Left lung (tissue), 10 donors: Measurements from ENCODE around the gene MFAP4. TPM values are rescaled to one million over a fixed set of nuclear protein-coding genes. Genes with fewer than 3 reads are reported as not detected.

ENCODE experiments used
- ATAC-seq: fragments of 200-7000 bp; cut with Tn5 transposase; one replicate; pipeline ENCODE4 v1.9.1; 2020; ENCODE audit warnings: moderate library complexity
- DNase-seq, 4 donors: peaks; one replicate each; pipeline ENCODE4 v3.0.0-alpha.2; 2013 to 2020
- H3K27ac ChIP-seq, 2 donors: fragments of 200-600 bp; sonication (generic) in 1 of 2; one replicate each; pipeline versions ENCODE4 v1.5.0 to v1.8.0; 2020 to 2021
- H3K27me3 ChIP-seq, 2 donors: fragments of 200-600 bp; sonication (generic) in 1 of 2; one replicate each; pipeline versions ENCODE4 v1.5.0 to v1.8.0; 2020 to 2021
- H3K36me3 ChIP-seq, 2 donors: fragments of 200-600 bp; sonication (generic) in 1 of 2; one replicate each; pipeline versions ENCODE4 v1.5.0 to v1.8.0; 2020 to 2021
- H3K4me1 ChIP-seq, 2 donors: fragments of 200-600 bp; one replicate each; pipeline ENCODE4 v1.8.0; 2021
- H3K4me3 ChIP-seq, 2 donors: fragments of 200-600 bp; sonication (generic) in 1 of 2; one replicate each; pipeline versions ENCODE4 v1.5.0 to v1.8.0; 2020 to 2021; ENCODE audit warnings: mild to moderate bottlenecking in 1 of 2
- H3K9me3 ChIP-seq, 2 donors: fragments of 200-600 bp; sonication (generic) in 1 of 2; one replicate each; pipeline versions ENCODE4 v1.5.0 to v1.8.0; 2020 to 2021
- intact Hi-C, 2 donors: fragments of 100-400 bp; cut with DNase I; formaldehyde crosslinking; loops; one replicate each; pipeline versions ENCODE4 v1.11.2 to v1.14.2; 2022
- microRNA-seq, 2 donors: library from miRNA; unstranded; fragments of <30 nt; microRNA quantifications; one replicate each; pipeline ENCODE4, GENCODE V29; 2019
- polyA plus RNA-seq, 6 donors: library from polyadenylated mRNA; unstranded; fragments of 120-200 nt; gene quantifications; one replicate each; pipeline ENCODE4 v1.2.1, GENCODE V29; 2013; ENCODE audit not compliant: insufficient read length in 6 of 6
- total RNA-seq, 2 donors: library from RNA; stranded (reverse); fragmentation: NEBNext Ultra II Directional; extraction: Animal tissue kit (Norgen Biotek cat#: 25700); gene quantifications; one replicate each; pipeline ENCODE4 v1.2.1, GENCODE V29; 2021
- TF ChIP-seq, protein P1 (sequence below), 2 donors: fragments of 200-600 bp; sonication (generic) in 1 of 2; IDR thresholded peaks; one replicate each; pipeline versions ENCODE4 v1.5.0 to v1.8.0; 2021; ENCODE audit warnings: antibody characterized with exemption in 2 of 2
- donor health status: DM: no; HTN: yes; CAD: no.
- donor health status: DM: no; HTN: no; CAD: no.

The MFAP4 gene
- total and polyA plus RNA-seq, 8 donors, result 91.0 to 601 (median 479) TPM

DNA sequence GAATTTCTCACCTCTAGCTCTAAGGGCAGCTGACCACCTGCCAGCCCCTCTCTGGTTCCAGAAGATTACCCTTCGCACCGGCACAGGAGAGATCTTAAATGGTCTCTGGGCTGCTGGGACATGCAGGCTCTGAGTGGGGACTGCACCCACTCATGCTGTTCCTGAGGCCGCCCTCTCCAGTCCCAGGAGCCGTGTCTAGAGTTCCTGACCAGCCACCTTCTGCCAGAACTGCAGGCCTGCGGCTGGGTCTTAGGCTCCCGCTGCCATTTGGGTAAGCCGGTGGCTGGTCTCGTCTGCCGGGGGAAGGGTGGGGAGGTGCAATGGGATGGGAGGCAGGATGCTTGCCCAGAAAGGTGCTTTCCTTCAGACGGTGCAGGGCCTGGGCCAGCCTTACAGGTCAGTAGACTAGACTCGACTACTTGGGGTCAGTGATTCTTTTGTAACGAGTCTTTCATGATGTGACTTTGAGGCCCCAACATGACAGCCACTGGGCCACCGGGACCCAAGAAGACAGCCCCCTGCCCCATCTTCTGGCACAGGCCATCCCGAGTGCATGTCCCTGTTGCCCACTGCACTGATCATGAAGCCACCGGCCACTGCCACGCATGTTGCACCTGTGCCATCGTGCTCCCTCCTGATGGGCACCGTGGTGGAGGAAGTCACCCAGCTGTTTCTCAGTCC is 50.9 kb downstream of the MFAP4 start:
- H3K4me1 ChIP-seq, result no peaks in the 10 kb centered on the region
- no peak overlapping the region for H3K27ac ChIP-seq

DNA sequence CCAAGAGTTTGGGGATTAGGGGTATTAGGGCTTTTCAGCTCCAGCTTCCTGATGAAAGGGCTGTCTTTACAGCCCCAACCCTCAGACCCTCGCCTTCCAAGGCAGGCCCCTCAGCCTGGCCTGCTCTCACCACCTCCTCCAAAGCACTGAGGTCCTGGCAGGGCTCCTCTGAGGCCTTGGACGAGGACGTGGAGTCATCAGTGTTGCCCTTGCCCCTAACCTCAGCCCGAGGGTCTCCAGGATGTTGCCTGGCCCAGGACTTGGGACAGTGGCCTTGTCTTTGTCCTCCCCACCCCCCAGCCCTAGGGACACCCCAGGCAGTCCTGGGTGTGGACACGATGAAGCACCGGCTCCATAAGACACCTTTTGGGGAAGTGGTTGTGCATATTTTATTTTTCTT is 52.7 kb downstream of the MFAP4 start:
- Histone ChIP-seq H3K4me3 (no peak overlapping the region), H3K27ac (no peak overlapping the region), H3K27me3 (no peaks in the 10 kb centered on the region), H3K9me3 (no peaks in the 10 kb centered on the region), H3K36me3 (peaks cover 0 to 14% of the 10 kb centered on the region in 2 donors), H3K4me1 (no peaks in the 10 kb centered on the region)
- TF ChIP-seq, protein P1, sequence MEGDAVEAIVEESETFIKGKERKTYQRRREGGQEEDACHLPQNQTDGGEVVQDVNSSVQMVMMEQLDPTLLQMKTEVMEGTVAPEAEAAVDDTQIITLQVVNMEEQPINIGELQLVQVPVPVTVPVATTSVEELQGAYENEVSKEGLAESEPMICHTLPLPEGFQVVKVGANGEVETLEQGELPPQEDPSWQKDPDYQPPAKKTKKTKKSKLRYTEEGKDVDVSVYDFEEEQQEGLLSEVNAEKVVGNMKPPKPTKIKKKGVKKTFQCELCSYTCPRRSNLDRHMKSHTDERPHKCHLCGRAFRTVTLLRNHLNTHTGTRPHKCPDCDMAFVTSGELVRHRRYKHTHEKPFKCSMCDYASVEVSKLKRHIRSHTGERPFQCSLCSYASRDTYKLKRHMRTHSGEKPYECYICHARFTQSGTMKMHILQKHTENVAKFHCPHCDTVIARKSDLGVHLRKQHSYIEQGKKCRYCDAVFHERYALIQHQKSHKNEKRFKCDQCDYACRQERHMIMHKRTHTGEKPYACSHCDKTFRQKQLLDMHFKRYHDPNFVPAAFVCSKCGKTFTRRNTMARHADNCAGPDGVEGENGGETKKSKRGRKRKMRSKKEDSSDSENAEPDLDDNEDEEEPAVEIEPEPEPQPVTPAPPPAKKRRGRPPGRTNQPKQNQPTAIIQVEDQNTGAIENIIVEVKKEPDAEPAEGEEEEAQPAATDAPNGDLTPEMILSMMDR (IDR thresholded peaks at IDR 0.05), result no peak
- no peak for ATAC-seq
- intact Hi-C loops, result no loop called here
- no peak for DNase-seq

More for the DNA sequence above, 50.9 kb downstream of the MFAP4 start:
- intact Hi-C loops, result no loop called here
- peak in 1 of 4 donors; percentile 45 for DNase-seq
- Histone ChIP-seq H3K9me3 (no peaks in the 10 kb centered on the region), H3K4me3 (no peak overlapping the region), H3K27me3 (no peaks in the 10 kb centered on the region), H3K36me3 (peaks cover 0 to 14% of the 10 kb centered on the region in 2 donors)
- TF ChIP-seq, protein P1 (IDR thresholded peaks at IDR 0.05), result no peak
- ATAC-seq, result no peak

DNA sequence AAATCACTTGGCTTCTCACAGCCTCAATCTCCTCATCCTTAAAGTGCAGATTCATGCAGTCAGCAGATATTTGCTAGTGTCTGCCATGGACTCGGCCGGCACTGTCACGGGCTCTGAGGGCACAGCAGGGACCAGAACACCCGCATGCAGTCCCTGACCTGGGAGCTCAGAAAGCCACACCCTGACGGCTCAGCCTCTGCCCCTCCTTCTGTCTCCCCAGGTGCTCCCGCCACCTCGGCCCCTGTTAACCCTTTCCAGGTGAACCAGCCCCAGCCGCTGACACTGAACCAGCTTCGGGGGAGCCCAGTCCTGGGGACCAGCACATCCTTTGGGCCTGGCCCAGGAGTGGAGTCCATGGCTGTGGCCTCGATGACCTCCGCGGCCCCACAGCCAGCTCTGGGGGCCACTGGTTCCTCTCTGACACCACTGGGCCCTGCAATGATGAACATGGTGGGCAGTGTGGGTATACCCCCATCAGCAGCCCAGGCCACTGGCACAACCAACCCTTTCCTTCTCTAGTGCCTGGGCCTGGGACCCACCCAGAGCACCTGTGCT is 53.2 kb downstream of the MFAP4 start:
- H3K27me3 ChIP-seq, result no peaks in the 10 kb centered on the region
- DNase-seq (no peak), ATAC-seq (no peak)
- H3K4me1 ChIP-seq, result no peaks in the 10 kb centered on the region
- H3K36me3 ChIP-seq, result peaks cover 0 to 18% of the 10 kb centered on the region in 2 donors
- no peaks in the 10 kb centered on the region for H3K9me3 ChIP-seq
- TF ChIP-seq, protein P1 (IDR thresholded peaks at IDR 0.05), result no peak
- H3K27ac ChIP-seq, result no peak overlapping the region
- no peak overlapping the region for H3K4me3 ChIP-seq
- intact Hi-C loops, result no loop called here

Small RNA genes lying within 50 kb of the gene (microRNA-seq; reads per million reads assigned to microRNA genes)
- gene MIR1180, result 163 to 259 reads per million in 2 donors

Other genes with a start within 250 kb of the MFAP4 start
- gene EPN2, start 149.8 kb downstream of the MFAP4 start, total RNA-seq, result 10 to 100 TPM; 43.3 to 49.1 TPM
- gene EPN2, start 149.8 kb downstream of the MFAP4 start, polyA plus RNA-seq, result 10 to 100 TPM; 44.1 to 51.5 (median 48.8) TPM
- gene B9D1, start 24.5 kb downstream of the MFAP4 start, total RNA-seq, result 10 to 100 TPM; 11.4 to 14.1 TPM
- 10 to 100 TPM; 16.4 to 24.1 (median 22.0) TPM for gene B9D1, start 24.5 kb downstream of the MFAP4 start, polyA plus RNA-seq
- 10 to 100 TPM; 23.6 to 33.8 TPM for gene MAPK7, start 8.7 kb downstream of the MFAP4 start, total RNA-seq
- 10 to 100 TPM; 19.8 to 32.0 (median 24.2) TPM for gene MAPK7, start 8.7 kb downstream of the MFAP4 start, polyA plus RNA-seq
- 1 to 10 TPM; 2.1 to 3.4 TPM for gene RNF112, start 24.0 kb upstream of the MFAP4 start, total RNA-seq
- 1 to 10 TPM; 3.1 to 5.0 (median 3.8) TPM for gene RNF112, start 24.0 kb upstream of the MFAP4 start, polyA plus RNA-seq
- 10 to 100 TPM in 1 of 2 donors, 1 to 10 TPM in 1; 5.5 to 16.2 TPM for gene SLC47A1, start 146.7 kb upstream of the MFAP4 start, total RNA-seq
- gene SLC47A1, start 146.7 kb upstream of the MFAP4 start, polyA plus RNA-seq, result 1 to 10 TPM; 1.0 to 2.6 (median 1.5) TPM